HG02973 (cell line): ENCODE measurements around the gene PIH1D1.
"Not testable (repeated sequence)": the region's sequence is repeated elsewhere in the genome, so short reads cannot be mapped to it uniquely, and the experiment has no call there.

ENCODE experiments used
- ATAC-seq: cut with Tn5 transposase; IDR thresholded peaks from one replicate; pipeline ENCODE4 v1.9.1; 2021; ENCODE audit warnings: moderate library complexity; ENCODE audit not compliant: unreplicated experiment

PIH1D1 gene

GRCh38 chr19:49481020-49481683 lies 29.5 kb upstream of the PIH1D1 start:
- ATAC-seq, result no peak

GRCh38 chr19:49479975-49480628 lies 28.5 kb upstream of the PIH1D1 start:
- ATAC-seq, result no peak

- ATAC-seq, result no peak
Observed at GRCh38 chr19:49475995-49476880, 24.6 kb upstream of the PIH1D1 start.

- no peak for ATAC-seq
Observed at GRCh38 chr19:49475191-49475917, 23.7 kb upstream of the PIH1D1 start.

- no peak for ATAC-seq
Observed at GRCh38 chr19:49474542-49474924, 22.9 kb upstream of the PIH1D1 start.

GRCh38 chr19:49473868-49474541 lies 22.4 kb upstream of the PIH1D1 start, which contains the start of gene FLT3LG:
Gene FLT3LG (plus strand): TSS chr19:49474215. CDS start chr19:49474640, 425 bp downstream.
- peak; percentile 44 for ATAC-seq

- ATAC-seq, result not testable (repeated sequence)
Observed at GRCh38 chr19:49473501-49473867, 21.9 kb upstream of the PIH1D1 start.

- no peak for ATAC-seq
Observed at GRCh38 chr19:49472936-49473335, 21.3 kb upstream of the PIH1D1 start.

- ATAC-seq, result no peak
Observed at GRCh38 chr19:49470615-49470978, 19.0 kb upstream of the PIH1D1 start.

GRCh38 chr19:49469828-49470614 lies 18.4 kb upstream of the PIH1D1 start:
- no peak for ATAC-seq

GRCh38 chr19:49468746-49469447 lies 17.3 kb upstream of the PIH1D1 start:
- ATAC-seq, result peak; percentile 58

- no peak for ATAC-seq
Observed at GRCh38 chr19:49468199-49468598, 16.6 kb upstream of the PIH1D1 start.

- no peak for ATAC-seq
Observed at GRCh38 chr19:49465371-49465770, 13.8 kb upstream of the PIH1D1 start.

GRCh38 chr19:49463960-49464740 lies 12.5 kb upstream of the PIH1D1 start:
- ATAC-seq, result no peak

- ATAC-seq, result no peak
Observed at GRCh38 chr19:49462492-49462891, 10.9 kb upstream of the PIH1D1 start.

- no peak for ATAC-seq
Observed at GRCh38 chr19:49461656-49462055, 10.0 kb upstream of the PIH1D1 start.

GRCh38 chr19:49461130-49461529 lies 9.5 kb upstream of the PIH1D1 start:
- not testable (repeated sequence) for ATAC-seq

- no peak for ATAC-seq
Observed at GRCh38 chr19:49459388-49459787, 7.8 kb upstream of the PIH1D1 start.
